Measurements from ENCODE around the gene CCDC90B. TPM values are rescaled to one million over a fixed set of nuclear protein-coding genes. Genes with fewer than 3 reads are reported as not detected.

CCDC90B gene
- total RNA-seq, 3 donors from 2014 or later: 35.2 to 47.7 (median 35.4) TPM

- Histone ChIP-seq H3K27me3 (no peaks in the 10 kb centered on the region), H3K27ac (peak overlapping the region; percentile 99), H3K9me3 (no peaks in the 10 kb centered on the region), H3K4me3 (peak overlapping the region; percentile 70 to 86 (median 84)), H3K36me3 (no peaks in the 10 kb centered on the region), H3K4me1 (peaks cover 0 to 3% of the 10 kb centered on the region in 2 donors)
- no peak for TF ChIP-seq POLR2AphosphoS5 (IDR thresholded peaks at IDR 0.05)
- no peak for TF ChIP-seq POLR2A (IDR thresholded peaks at IDR 0.05)
- TF ChIP-seq CTCF (IDR thresholded peaks at IDR 0.05): no peak
- intact Hi-C loops (cut with DNase I; ENCODE audit: low total_unique reads): no loop called here
- no peak for DNase-seq (ENCODE audit: low spot score in 2 of 2)
Observed at GRCh38 chr11:83285151-83285770, 906 bp downstream of the CCDC90B start.

GRCh38 chr11:83284501-83285150 is 1.5 kb downstream of the CCDC90B start:
- Histone ChIP-seq H3K27me3 (no peaks in the 10 kb centered on the region), H3K36me3 (no peaks in the 10 kb centered on the region), H3K4me1 (peaks cover 0 to 3% of the 10 kb centered on the region in 2 donors), H3K9me3 (no peaks in the 10 kb centered on the region), H3K4me3 (peak overlapping the region; percentile 70 to 86 (median 84)), H3K27ac (peak overlapping the region; percentile 99)
- intact Hi-C loops (cut with DNase I; ENCODE audit: low total_unique reads): no loop called here
- TF ChIP-seq CTCF (IDR thresholded peaks at IDR 0.05) (no peak), POLR2A (IDR thresholded peaks at IDR 0.05) (no peak), POLR2AphosphoS5 (IDR thresholded peaks at IDR 0.05) (no peak)
- no peak for DNase-seq (ENCODE audit: low spot score in 2 of 2)

GRCh38 chr11:83282084-83282716 is 4.0 kb downstream of the CCDC90B start:
- Histone ChIP-seq H3K36me3 (no peaks in the 10 kb centered on the region), H3K9me3 (no peaks in the 10 kb centered on the region), H3K4me3 (no peak overlapping the region), H3K4me1 (peaks cover 0 to 3% of the 10 kb centered on the region in 2 donors), H3K27me3 (no peaks in the 10 kb centered on the region), H3K27ac (no peak overlapping the region)
- intact Hi-C loops (cut with DNase I; ENCODE audit: low total_unique reads): no loop called here
- DNase-seq (ENCODE audit: low spot score in 2 of 2): no peak
- TF ChIP-seq CTCF (IDR thresholded peaks at IDR 0.05) (no peak), POLR2AphosphoS5 (IDR thresholded peaks at IDR 0.05) (no peak)

GRCh38 chr11:83280256-83280655 is 5.9 kb downstream of the CCDC90B start:
- Histone ChIP-seq H3K36me3 (no peaks in the 10 kb centered on the region), H3K27ac (no peak overlapping the region), H3K27me3 (no peaks in the 10 kb centered on the region), H3K4me3 (no peak overlapping the region), H3K4me1 (peaks cover 0 to 3% of the 10 kb centered on the region in 2 donors), H3K9me3 (no peaks in the 10 kb centered on the region)
- DNase-seq (ENCODE audit: low spot score in 2 of 2): no peak
- intact Hi-C loops (cut with DNase I; ENCODE audit: low total_unique reads): no loop called here
- TF ChIP-seq POLR2AphosphoS5 (IDR thresholded peaks at IDR 0.05) (no peak), POLR2A (IDR thresholded peaks at IDR 0.05) (no peak), CTCF (IDR thresholded peaks at IDR 0.05) (no peak)

- intact Hi-C loops (cut with DNase I; ENCODE audit: low total_unique reads): no loop called here
- no peak for DNase-seq (ENCODE audit: low spot score in 2 of 2)
- no peaks in the 10 kb centered on the region for H3K36me3 ChIP-seq
Observed at GRCh38 chr11:83278351-83278750, 7.8 kb downstream of the CCDC90B start.

More at GRCh38 chr11:83278351-83278750, 7.8 kb downstream of the CCDC90B start:
- Histone ChIP-seq H3K4me3 (no peak overlapping the region), H3K9me3 (no peaks in the 10 kb centered on the region), H3K27ac (no peak overlapping the region), H3K27me3 (no peaks in the 10 kb centered on the region), H3K4me1 (no peaks in the 10 kb centered on the region)
- TF ChIP-seq POLR2A (IDR thresholded peaks at IDR 0.05) (no peak), CTCF (IDR thresholded peaks at IDR 0.05) (no peak), POLR2AphosphoS5 (IDR thresholded peaks at IDR 0.05) (no peak)
